Keratinocyte (primary cell): ENCODE measurements around the gene NOTCH4.
"Not testable (repeated sequence)": the region's sequence is repeated elsewhere in the genome, so short reads cannot be mapped to it uniquely, and the experiment has no call there.

Experiments
- EZH2 ChIP-seq: IDR thresholded peaks from one replicate; pipeline ENCODE4 v1.6.1; 2012; ENCODE audit warnings: inconsistent platforms, mild to moderate bottlenecking, low read length, moderate library complexity
- TF ChIP-seq, protein P1 (sequence below), 3 experiments: IDR thresholded peaks in 1 of 3; conservative IDR thresholded peaks in 1 of 3; optimal IDR thresholded peaks in 1 of 3; 2 replicates in 2 of 3; 3 replicates in 1 of 3; pipeline versions ENCODE3 to v1.5.1; 2011; ENCODE audit warnings: low read length in 3 of 3, mild to moderate bottlenecking in 3 of 3, moderate library complexity in 2 of 3, control low read depth in 1 of 3, inconsistent platforms in 1 of 3; ENCODE audit not compliant: insufficient read depth in 2 of 3; ENCODE audit errors: extremely low read depth in 1 of 3

DNA sequence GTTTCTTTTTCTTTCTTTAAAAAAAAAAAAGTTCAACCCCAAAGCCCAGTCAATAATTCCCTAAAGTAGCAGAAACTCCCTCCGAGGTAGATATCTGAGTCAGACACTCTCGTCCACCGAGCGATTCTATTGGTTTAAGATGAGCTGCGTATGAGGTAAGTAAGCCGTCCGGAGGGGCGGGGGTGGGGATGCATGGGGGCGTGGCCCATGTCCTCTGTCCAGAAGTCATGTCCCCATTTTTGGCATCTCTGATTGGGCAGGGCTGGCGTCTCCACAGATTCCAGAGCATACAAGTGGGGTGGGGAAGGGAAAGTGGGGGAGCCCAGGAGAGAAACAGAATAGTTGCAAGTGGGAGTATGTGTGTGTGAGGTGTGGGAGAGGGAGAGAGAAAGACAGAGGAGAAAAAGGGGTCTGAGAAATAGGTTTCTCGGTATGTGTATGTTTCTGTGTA is 38.2 kb downstream of the NOTCH4 start:
- TF ChIP-seq, protein P1, sequence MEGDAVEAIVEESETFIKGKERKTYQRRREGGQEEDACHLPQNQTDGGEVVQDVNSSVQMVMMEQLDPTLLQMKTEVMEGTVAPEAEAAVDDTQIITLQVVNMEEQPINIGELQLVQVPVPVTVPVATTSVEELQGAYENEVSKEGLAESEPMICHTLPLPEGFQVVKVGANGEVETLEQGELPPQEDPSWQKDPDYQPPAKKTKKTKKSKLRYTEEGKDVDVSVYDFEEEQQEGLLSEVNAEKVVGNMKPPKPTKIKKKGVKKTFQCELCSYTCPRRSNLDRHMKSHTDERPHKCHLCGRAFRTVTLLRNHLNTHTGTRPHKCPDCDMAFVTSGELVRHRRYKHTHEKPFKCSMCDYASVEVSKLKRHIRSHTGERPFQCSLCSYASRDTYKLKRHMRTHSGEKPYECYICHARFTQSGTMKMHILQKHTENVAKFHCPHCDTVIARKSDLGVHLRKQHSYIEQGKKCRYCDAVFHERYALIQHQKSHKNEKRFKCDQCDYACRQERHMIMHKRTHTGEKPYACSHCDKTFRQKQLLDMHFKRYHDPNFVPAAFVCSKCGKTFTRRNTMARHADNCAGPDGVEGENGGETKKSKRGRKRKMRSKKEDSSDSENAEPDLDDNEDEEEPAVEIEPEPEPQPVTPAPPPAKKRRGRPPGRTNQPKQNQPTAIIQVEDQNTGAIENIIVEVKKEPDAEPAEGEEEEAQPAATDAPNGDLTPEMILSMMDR (optimal IDR thresholded peaks at IDR 0.05 in 1 of 3, IDR thresholded peaks at IDR 0.05 in 1 of 3, conservative IDR thresholded peaks at IDR 0.05 in 1 of 3; ENCODE audit: extremely low read depth in 1 of 3, insufficient read depth in 2 of 3, low read length in 3 of 3), result not testable (repeated sequence)
- TF ChIP-seq EZH2, result not testable (repeated sequence)
